HG03558 (cell line): ENCODE data around the gene ENGASE.

Source experiments
- ATAC-seq: cut with Tn5 transposase; IDR thresholded peaks from one replicate; pipeline ENCODE4 v1.9.1; 2021; ENCODE audit warnings: moderate number of reproducible peaks; ENCODE audit not compliant: unreplicated experiment; ENCODE audit errors: extremely low read depth

ENGASE gene

DNA sequence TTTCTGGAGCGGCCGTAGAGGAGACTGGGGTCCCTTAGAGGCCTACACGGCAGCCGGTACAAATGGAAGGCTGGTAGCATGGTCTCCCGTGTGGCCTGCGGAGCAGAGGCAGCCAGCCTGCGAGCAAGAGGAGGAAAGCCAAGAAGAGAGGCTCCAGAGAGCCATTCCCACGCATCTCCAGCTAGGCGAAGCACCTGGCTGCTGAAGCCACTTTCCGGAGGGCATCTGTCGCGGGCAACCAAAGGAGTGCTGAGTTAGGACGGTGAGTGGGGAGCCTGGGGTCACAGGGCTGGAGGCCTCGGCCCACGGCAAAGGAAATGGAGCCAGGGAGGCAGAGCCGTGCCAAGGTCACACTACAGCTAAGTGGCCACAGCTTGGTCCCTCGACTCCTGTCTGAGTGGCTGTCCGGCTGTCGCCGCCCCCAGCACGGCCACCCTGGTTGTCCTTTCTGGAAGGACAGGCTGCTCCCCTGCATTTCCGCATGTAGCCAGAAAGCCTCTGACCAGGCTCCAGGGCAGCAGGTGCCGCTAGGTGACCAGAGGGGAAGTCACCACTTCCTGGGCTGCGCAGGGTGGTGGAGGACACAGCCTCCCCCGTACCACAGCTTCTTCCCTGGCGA is 33.7 kb downstream of the ENGASE start:
- no peak for ATAC-seq

GRCh38 chr17:79108870-79109269 is 34.2 kb downstream of the ENGASE start:
- no peak for ATAC-seq

GRCh38 chr17:79109584-79109983 is 35.0 kb downstream of the ENGASE start:
- ATAC-seq, result no peak

DNA sequence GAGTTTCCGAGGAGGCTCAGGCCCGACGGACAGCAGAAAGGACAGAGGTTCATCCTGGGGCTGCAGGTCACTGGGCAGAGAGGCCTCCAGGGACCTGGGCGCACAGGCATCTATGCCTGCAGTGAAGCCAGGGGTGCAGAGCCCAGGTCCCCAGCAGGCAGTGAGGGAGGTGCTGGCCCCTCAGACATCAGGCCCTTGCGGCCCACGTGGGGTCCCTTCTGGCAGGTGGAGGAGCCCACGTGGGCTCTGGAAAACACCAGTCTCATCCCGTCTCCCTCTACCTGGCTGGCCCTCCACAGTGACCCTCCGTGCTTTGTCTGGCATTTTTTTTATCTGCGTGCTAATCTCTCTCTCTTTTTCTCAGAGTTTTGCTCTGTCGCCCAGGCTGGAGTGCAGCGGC is 36.5 kb downstream of the ENGASE start:
- no peak for ATAC-seq

- ATAC-seq, result no peak
These were observed 37.8 kb downstream of the ENGASE start for GRCh38 chr17:79112471-79112870.

- no peak for ATAC-seq
These were observed 39.3 kb downstream of the ENGASE start for GRCh38 chr17:79113699-79114457.

DNA sequence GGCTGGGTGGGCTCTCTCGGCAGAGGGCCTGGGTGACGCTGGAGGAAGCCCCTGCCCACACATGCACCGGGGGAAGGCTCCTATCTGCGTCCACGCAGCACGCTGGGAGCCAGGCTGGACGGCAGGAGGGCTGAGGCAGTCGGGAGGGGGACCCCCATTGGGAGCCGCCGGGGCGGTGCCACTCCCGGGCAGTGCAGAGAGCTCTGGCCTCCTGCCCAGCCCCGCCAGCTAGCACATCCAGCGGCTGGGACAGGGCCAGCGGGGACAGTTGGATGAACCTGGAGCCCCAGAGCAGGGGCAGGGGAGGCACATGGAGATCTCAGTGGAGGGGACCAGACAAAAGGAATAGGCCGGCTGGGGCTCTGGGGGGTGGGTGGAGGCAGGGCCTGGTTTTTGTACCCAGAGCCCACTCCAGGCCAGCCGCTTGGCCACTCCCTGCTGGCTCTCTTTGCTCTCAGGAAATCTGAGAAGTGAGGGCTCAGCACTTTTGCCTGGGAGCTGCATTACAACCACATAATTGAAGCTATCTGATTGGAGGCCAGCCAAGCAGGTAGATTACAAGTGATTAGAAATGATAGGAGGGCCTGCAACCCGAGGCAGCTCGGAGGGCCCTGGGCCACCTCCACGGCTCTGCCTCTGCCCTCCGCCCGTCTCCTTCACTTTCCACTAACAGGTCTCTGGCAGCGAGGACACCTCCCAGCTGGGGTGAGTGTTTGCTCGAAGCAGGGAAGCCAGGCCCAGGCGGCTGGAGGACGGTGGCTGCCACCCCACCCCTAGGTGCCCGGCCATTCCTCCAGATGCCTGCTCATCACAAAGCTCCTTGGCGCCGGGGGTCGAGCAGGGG is 40.1 kb downstream of the ENGASE start:
- ATAC-seq, result no peak

GRCh38 chr17:79115487-79115886 is 40.9 kb downstream of the ENGASE start:
- no peak for ATAC-seq

DNA sequence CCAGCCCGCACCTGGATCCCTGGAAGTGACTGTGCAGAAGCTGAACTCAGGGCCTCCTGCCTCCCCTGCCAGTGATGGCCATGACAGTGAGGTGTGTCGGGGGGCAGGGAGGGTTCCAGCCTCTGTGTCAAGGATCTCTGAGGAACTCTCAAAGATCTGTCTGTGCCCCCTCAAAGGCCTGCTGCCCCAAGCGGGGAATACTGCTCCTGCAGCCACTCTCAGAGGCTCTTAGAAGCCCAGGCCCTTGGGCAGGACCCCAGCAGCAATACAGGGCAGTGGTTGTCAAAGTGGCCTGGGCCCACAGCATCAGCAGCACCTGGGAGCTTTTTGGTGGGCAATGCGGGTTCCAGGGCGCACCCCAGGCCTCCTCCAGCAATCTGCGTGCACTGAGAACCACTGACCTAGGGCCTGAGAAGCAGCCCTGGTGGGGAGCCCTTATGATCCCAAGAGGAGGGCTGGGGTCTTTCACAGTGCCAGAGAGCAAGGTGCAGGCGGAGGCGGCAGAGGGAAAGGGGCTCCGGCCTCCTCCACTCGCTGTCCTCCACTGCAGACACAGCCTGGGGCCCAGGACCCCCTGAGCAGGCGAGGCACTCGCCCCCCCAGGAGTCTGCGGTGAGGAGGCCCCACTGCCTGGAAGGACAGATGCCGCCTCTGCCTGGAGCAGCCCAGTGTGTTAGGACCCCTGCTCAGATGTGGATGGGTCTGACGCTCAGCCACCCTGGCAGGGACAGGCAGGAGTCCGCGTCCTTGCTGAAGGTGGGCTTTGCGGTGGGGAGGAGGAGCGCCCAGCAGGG is 42.1 kb downstream of the ENGASE start:
- ATAC-seq, result no peak

DNA sequence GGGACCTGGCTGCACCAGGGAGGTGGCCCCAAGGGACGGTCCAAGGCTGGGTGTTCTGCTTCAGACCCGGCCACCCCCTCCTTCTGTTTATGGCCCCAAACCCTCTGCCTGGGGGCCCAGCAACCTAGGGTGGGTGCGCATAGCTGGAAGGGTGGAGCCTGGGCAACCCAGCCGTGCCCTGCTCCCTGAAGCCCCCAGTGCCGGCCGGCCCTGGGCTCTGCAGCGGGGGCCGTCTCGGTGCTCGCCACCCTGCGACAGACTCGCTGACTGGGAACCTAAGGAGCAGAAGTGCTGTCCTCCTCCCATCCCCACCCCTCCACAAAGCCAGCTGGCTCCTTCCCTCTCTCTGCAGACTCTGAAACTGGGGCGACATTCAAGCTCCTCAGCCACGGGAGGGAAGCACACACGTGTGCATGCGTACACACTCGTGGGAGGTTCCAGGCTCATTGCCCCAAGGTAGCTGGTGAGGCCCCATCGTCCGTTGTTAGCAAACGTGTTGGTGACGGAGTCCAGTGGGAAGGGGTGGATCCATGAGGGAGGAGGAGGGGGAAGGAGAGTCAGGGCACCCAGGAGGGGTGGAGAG is 43.4 kb downstream of the ENGASE start:
- no peak for ATAC-seq

- no peak for ATAC-seq
These were observed 44.3 kb downstream of the ENGASE start for GRCh38 chr17:79118924-79119323.

- no peak for ATAC-seq
These were observed 45.6 kb downstream of the ENGASE start for GRCh38 chr17:79120259-79120658.

DNA sequence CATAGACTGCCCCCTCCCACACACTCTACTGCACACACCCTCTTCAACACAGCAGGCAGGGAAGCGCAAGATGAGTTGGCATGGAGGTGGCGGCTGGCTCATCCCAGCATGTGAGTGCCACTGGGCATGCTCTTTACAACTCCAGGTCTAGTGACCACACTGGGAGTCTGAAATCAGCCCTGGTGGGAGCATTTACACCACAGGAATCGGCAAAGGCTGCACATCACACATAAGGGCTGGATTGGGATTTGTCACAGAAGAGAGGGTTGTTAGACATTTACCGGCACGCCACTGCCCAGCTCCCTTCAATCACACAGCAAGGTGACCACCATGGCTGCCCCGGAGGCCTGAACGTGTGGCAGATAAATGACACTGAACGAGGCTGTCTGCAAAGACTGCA is 49.4 kb downstream of the ENGASE start:
- no peak for ATAC-seq

DNA sequence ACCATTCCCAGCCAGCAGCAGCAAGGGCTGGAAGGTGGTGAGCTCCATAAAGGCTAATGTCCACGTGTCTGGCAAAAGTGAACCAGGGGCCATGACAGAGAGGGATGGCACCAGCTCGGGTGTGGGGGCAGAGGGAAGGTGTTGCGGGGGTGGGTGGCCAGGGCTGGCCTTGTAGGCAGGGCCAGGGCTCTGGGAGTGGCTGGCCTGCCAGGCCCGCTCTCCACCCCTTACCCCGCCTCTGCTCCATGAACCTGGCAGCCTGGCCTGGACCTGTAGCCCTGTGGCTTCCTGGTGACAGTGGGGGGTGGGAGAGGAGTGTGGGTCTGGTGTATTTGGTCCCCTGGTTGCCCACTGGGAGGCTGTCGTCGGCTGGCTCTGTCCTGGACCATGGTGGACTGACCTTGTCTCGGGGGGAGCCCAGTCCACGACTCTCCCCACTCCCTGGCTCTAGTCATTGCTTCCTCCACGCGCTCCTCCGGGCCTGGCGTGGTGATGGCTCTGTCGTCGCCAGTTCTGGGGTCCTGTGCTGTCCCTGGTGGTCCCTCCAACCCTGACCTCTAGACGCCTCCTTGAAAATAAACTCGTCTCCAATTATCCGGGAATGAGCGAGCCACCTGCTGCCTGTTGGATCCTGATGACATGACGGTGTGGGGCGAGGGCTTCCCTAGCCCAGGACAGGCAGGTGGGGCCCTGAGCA is 50.0 kb downstream of the ENGASE start:
- no peak for ATAC-seq

- no peak for ATAC-seq
These were observed 50.9 kb downstream of the ENGASE start for GRCh38 chr17:79125503-79125902.

GRCh38 chr17:79126139-79126538 is 51.5 kb downstream of the ENGASE start:
- no peak for ATAC-seq

DNA sequence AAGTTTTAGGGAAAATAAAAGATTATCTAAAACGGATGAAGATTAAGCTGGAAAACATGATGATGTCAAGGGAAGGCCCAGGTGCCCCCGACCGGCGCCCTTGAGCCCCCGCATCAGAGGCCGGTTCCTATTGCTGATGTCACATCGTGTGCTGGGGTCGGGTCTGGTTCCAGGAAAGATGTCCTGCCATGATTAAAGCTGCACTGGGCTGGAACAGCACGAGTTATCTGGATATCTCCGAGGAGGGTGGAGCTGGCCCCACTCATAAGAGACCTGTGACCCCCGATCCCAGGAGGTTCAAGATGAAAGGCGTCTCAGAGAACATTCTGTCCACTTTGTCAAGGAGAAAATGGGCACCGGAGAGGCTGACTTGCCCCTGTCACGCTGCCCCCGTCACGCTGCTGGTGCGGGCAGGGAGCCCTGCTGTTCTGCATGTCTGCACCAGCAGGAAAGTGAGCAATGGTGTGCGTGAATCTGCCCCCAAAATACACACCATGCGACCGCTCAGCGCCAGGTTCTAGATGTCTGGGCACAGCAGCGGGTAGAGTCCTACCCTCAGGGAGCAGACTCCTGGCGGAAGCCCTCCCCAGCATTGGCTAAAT is 53.0 kb downstream of the ENGASE start:
- ATAC-seq, result no peak

GRCh38 chr17:79129523-79129922 is 54.9 kb downstream of the ENGASE start:
- ATAC-seq, result no peak
